IMR-90 (cell line): Measurements from ENCODE around the gene FFAR1. TPM values are rescaled to one million over a fixed set of nuclear protein-coding genes. Genes with fewer than 3 reads are reported as not detected.

Experiments used
- ATAC-seq: fragments of 200-7000 bp; cut with Tn5 transposase; 2 replicates; pipeline ENCODE4 v1.9.1; 2020; ENCODE audit warnings: low read depth, mild to moderate bottlenecking, moderate library complexity
- BruUV-seq: library from RNA; stranded (reverse); fragments of 400-500 nt; replicated peaks from 2 replicates; lab custom pipeline; 2021; lab: Mats Ljungman, UMichigan
- CTCF ChIA-PET: fragments of 300-600 bp; formaldehyde crosslinking; extraction: SDS; loops from one replicate; lab custom pipeline; 2021; ENCODE audit warnings: antibody characterized with exemption; lab: Yijun Ruan, JAX
- POLR2A ChIA-PET: fragments of 300-600 bp; sonication (Branson Sonifier 250); formaldehyde crosslinking; loops from one replicate; lab custom pipeline; 2022; ENCODE audit warnings: antibody characterized with exemption; ENCODE audit not compliant: unreplicated experiment; lab: Charles Lee
- DNase-seq: peaks from one replicate; pipeline ENCODE4 v3.0.0; 2013
- H2AFZ ChIP-seq: replicated peaks from 2 replicates; pipeline ENCODE3; 2013; ENCODE audit warnings: low read length, mild to moderate bottlenecking; ENCODE audit not compliant: poor library complexity
- H2AK5ac ChIP-seq: 2 replicates; pipeline ENCODE4 v1.6.1; 2013; ENCODE audit warnings: low read depth, low read length, inconsistent platforms
- H2AK9ac ChIP-seq: replicated peaks from 2 replicates; pipeline ENCODE3; 2013; ENCODE audit warnings: mild to moderate bottlenecking, low read depth, low read length, moderate library complexity; ENCODE audit not compliant: poor library complexity
- H2BK120ac ChIP-seq: 2 replicates; pipeline ENCODE4 v1.6.1; 2013; ENCODE audit warnings: low read depth, low read length, inconsistent platforms
- H2BK15ac ChIP-seq: 3 replicates; pipeline ENCODE4 v1.6.1; 2013; ENCODE audit warnings: low read depth, low read length, inconsistent platforms
- H2BK20ac ChIP-seq: 2 replicates; pipeline ENCODE4 v1.6.1; 2013; ENCODE audit warnings: low read depth, mild to moderate bottlenecking, inconsistent platforms, low read length, moderate library complexity
- H2BK5ac ChIP-seq: 2 replicates; pipeline ENCODE4 v1.6.1; 2013; ENCODE audit warnings: mild to moderate bottlenecking, low read depth, low read length, inconsistent platforms; ENCODE audit not compliant: poor library complexity, severe bottlenecking
- H3K14ac ChIP-seq: replicated peaks from 2 replicates; pipeline ENCODE4 v1.6.1; 2013; ENCODE audit warnings: low read depth, low read length, inconsistent platforms
- H3K18ac ChIP-seq: 2 replicates; pipeline ENCODE4 v1.6.1; 2013; ENCODE audit warnings: low read depth, low read length, control low read depth
- H3K23ac ChIP-seq: 2 replicates; pipeline ENCODE4 v1.6.1; 2013; ENCODE audit warnings: low read depth, low read length, inconsistent platforms
- H3K27ac ChIP-seq: 2 replicates; pipeline ENCODE4 v1.5.1; 2013; ENCODE audit warnings: mild to moderate bottlenecking, control low read depth, low read length; ENCODE audit not compliant: insufficient read depth
- H3K27me3 ChIP-seq: 2 replicates; pipeline ENCODE4 v1.6.1; 2013; ENCODE audit warnings: low read length; ENCODE audit not compliant: control insufficient read depth, insufficient read depth
- H3K36me3 ChIP-seq: 2 replicates; pipeline ENCODE4 v1.6.1; 2013; ENCODE audit warnings: low read length, mixed read lengths; ENCODE audit not compliant: control insufficient read depth, insufficient read depth
- H3K4ac ChIP-seq: 2 replicates; pipeline ENCODE4 v1.6.1; 2013; ENCODE audit warnings: low read depth, low read length, inconsistent platforms
- H3K4me1 ChIP-seq: 2 replicates; pipeline ENCODE4 v1.6.1; 2013; ENCODE audit warnings: low read length, mixed read lengths; ENCODE audit not compliant: control insufficient read depth, insufficient read depth
- H3K4me2 ChIP-seq: 2 replicates; pipeline ENCODE4 v1.6.1; 2013; ENCODE audit warnings: low read depth, mild to moderate bottlenecking, control low read depth, low read length, moderate library complexity
- H3K4me3 ChIP-seq: 2 replicates; pipeline ENCODE4 v1.5.1; 2013; ENCODE audit warnings: low read depth, mild to moderate bottlenecking, control low read depth, low read length, moderate library complexity; ENCODE audit not compliant: insufficient read depth
- H3K56ac ChIP-seq: 2 replicates; pipeline ENCODE4 v1.6.1; 2013; ENCODE audit warnings: low read length, inconsistent platforms; ENCODE audit not compliant: insufficient read depth; ENCODE audit errors: extremely low read depth
- H3K79me1 ChIP-seq, 2 experiments: 2 replicates each; pipeline ENCODE4 v1.6.1; 2013; ENCODE audit warnings: low read length in 2 of 2, inconsistent platforms in 1 of 2, low read depth in 1 of 2
- H3K9ac ChIP-seq: 2 replicates; pipeline ENCODE4 v1.6.1; 2013; ENCODE audit warnings: low read depth, low read length, control low read depth
- H3K9me1 ChIP-seq: 2 replicates; pipeline ENCODE4 v1.6.1; 2013; ENCODE audit warnings: low read length, inconsistent platforms; ENCODE audit not compliant: insufficient read depth
- H3K9me3 ChIP-seq: 2 replicates; pipeline ENCODE4 v1.6.1; 2013; ENCODE audit warnings: low read length; ENCODE audit not compliant: control insufficient read depth, insufficient read depth
- H4K20me1 ChIP-seq: 2 replicates; pipeline ENCODE4 v1.6.1; 2013; ENCODE audit warnings: low read length, inconsistent platforms; ENCODE audit not compliant: insufficient read depth
- H4K5ac ChIP-seq: 2 replicates; pipeline ENCODE4 v1.6.1; 2013; ENCODE audit warnings: mild to moderate bottlenecking, low read depth, low read length, control low read depth
- H4K8ac ChIP-seq, 2 experiments: 2 replicates each; pipeline ENCODE4 v1.6.1; 2013; ENCODE audit warnings: low read depth in 2 of 2, low read length in 2 of 2, control low read depth in 1 of 2, inconsistent platforms in 1 of 2
- H4K91ac ChIP-seq: 2 replicates; pipeline ENCODE4 v1.6.1; 2013; ENCODE audit warnings: low read depth, low read length, inconsistent platforms; ENCODE audit not compliant: insufficient read depth
- BHLHE40 ChIP-seq: fragments of 150-350 bp; IDR thresholded peaks from 2 replicates; pipeline ENCODE4 v1.6.1; 2016; ENCODE audit warnings: mild to moderate bottlenecking, low read depth, low read length
- CEBPB ChIP-seq: IDR thresholded peaks from 2 replicates; pipeline ENCODE4 v1.6.1; 2012; ENCODE audit warnings: low read depth, low read length, improper control_type of control experiment
- CHD1 ChIP-seq: IDR thresholded peaks from 2 replicates; pipeline ENCODE4 v1.6.1; 2012; ENCODE audit warnings: low read depth, low read length, improper control_type of control experiment
- FOS ChIP-seq: fragments of 150-350 bp; IDR thresholded peaks from 2 replicates; pipeline ENCODE4 v1.6.1; 2016; ENCODE audit warnings: low read depth, low read length
- MAFK ChIP-seq: IDR thresholded peaks from 2 replicates; pipeline ENCODE4 v1.6.1; 2012; ENCODE audit warnings: low read depth, low read length, improper control_type of control experiment
- MAZ ChIP-seq: IDR thresholded peaks from 2 replicates; pipeline ENCODE4 v1.6.1; 2012; ENCODE audit warnings: low read depth, mild to moderate bottlenecking, low read length, improper control_type of control experiment, moderate library complexity, borderline replicate concordance
- MXI1 ChIP-seq: IDR thresholded peaks from 2 replicates; pipeline ENCODE4 v1.6.1; 2012; ENCODE audit warnings: low read depth, mild to moderate bottlenecking, low read length, moderate library complexity, borderline replicate concordance
- NFE2L2 ChIP-seq: fragments of 150-350 bp; IDR thresholded peaks from 2 replicates; pipeline ENCODE4 v1.6.1; 2016; ENCODE audit warnings: low read depth, mild to moderate bottlenecking, low read length
- POLR2A ChIP-seq: IDR thresholded peaks from 2 replicates; pipeline ENCODE4 v1.6.1; 2012; ENCODE audit warnings: mild to moderate bottlenecking, low read depth, low read length
- RAD21 ChIP-seq: IDR thresholded peaks from 2 replicates; pipeline ENCODE4 v1.6.1; 2012; ENCODE audit warnings: low read length, improper control_type of control experiment
- RCOR1 ChIP-seq: IDR thresholded peaks from 2 replicates; pipeline ENCODE4 v1.6.1; 2012; ENCODE audit warnings: mild to moderate bottlenecking, low read length, improper control_type of control experiment; ENCODE audit not compliant: insufficient replicate concordance
- RFX5 ChIP-seq: IDR thresholded peaks from 2 replicates; pipeline ENCODE4 v1.8.0; 2012; ENCODE audit warnings: low read depth, mild to moderate bottlenecking, low read length, moderate library complexity
- SMC3 ChIP-seq: fragments of 150-350 bp; IDR thresholded peaks from 2 replicates; pipeline ENCODE4 v1.6.1; 2016; ENCODE audit warnings: low read depth, mild to moderate bottlenecking, antibody characterized with exemption, low read length, moderate library complexity
- USF2 ChIP-seq: fragments of 150-350 bp; IDR thresholded peaks from 2 replicates; pipeline ENCODE4 v1.6.1; 2017; ENCODE audit warnings: mild to moderate bottlenecking, antibody characterized with exemption, low read length, low read depth
- WGBS, 2 experiments: methylation state at CpG; one replicate each; pipeline versions ENCODE4 v1.1.5 to v1.1.7; 2013; ENCODE audit warnings: missing lambda C conversion rate in 2 of 2; ENCODE audit not compliant: insufficient read length in 1 of 2; ENCODE audit errors: extremely low coverage in 2 of 2; 5-methylcytosine and 5-hydroxymethylcytosine counted together
- dilution Hi-C: fragments of 300-500 bp; cut with HindIII; formaldehyde crosslinking; loops from one replicate; pipeline ENCODE4 v1.14.3; 2018; ENCODE audit warnings: low sequenced_read_pairs; ENCODE audit not compliant: unreplicated experiment
- in situ Hi-C: fragments of 300-500 bp; cut with MboI; formaldehyde crosslinking; loops from 3 replicates; pipeline ENCODE4 v1.14.3; 2019; ENCODE audit warnings: low sequenced_read_pairs, inconsistent platforms, mixed read lengths
- intact Hi-C: fragments of 100-400 bp; cut with micrococcal nuclease; formaldehyde crosslinking; loops from 2 replicates; pipeline ENCODE4 v1.10.0; 2022
- polyA plus RNA-seq, 3 experiments: library from polyadenylated mRNA; depleted of rRNA; stranded (reverse); fragments of >200 nt; gene quantifications; 2 replicates each; pipeline ENCODE4 v1.2.3, GENCODE V29; 2012; ENCODE audit warnings: low replicate concordance in 1 of 3
- total RNA-seq: library from RNA; depleted of rRNA; stranded (reverse); fragments of >200 nt; gene quantifications from 2 replicates; pipeline ENCODE4 v1.2.3, GENCODE V29; 2012
- TF ChIP-seq, protein P1 (sequence below): conservative IDR thresholded peaks from 2 replicates; pipeline ENCODE4 v1.5.1; 2012; ENCODE audit warnings: mild to moderate bottlenecking, low read depth, low read length, improper control_type of control experiment
- TF ChIP-seq, protein P2 (sequence below): fragments of 150-350 bp; IDR thresholded peaks from 2 replicates; pipeline ENCODE4 v1.6.1; 2016; ENCODE audit warnings: low read depth, mild to moderate bottlenecking, low read length, moderate library complexity, borderline replicate concordance

FFAR1 gene
- total and polyA plus RNA-seq, 2 of the 4 experiments (the other 2 are of a cell fraction): not detected

GRCh38 chr19:35310811-35311465 is 36.8 kb upstream of the FFAR1 start:
- no peak overlapping the region for H4K5ac ChIP-seq
- no peak for ATAC-seq
- H4K91ac ChIP-seq: no peak overlapping the region
- H3K79me1 ChIP-seq: no peaks in the 10 kb centered on the region
- no peak overlapping the region for H2BK15ac ChIP-seq
- no peaks in the 10 kb centered on the region for H4K20me1 ChIP-seq
- H3K4me1 ChIP-seq: no peaks in the 10 kb centered on the region
- no peak overlapping the region for H3K4me2 ChIP-seq
- no peaks in the 10 kb centered on the region for H3K36me3 ChIP-seq
- POLR2A ChIA-PET: no interaction called here
- H3K23ac ChIP-seq: no peak overlapping the region
- H2BK20ac ChIP-seq: no peak overlapping the region
- no peak overlapping the region for H3K9ac ChIP-seq
- H2BK120ac ChIP-seq: no peak overlapping the region
- no peak overlapping the region for H3K27ac ChIP-seq
- no peak overlapping the region for H3K56ac ChIP-seq
- TF ChIP-seq, protein P1, sequence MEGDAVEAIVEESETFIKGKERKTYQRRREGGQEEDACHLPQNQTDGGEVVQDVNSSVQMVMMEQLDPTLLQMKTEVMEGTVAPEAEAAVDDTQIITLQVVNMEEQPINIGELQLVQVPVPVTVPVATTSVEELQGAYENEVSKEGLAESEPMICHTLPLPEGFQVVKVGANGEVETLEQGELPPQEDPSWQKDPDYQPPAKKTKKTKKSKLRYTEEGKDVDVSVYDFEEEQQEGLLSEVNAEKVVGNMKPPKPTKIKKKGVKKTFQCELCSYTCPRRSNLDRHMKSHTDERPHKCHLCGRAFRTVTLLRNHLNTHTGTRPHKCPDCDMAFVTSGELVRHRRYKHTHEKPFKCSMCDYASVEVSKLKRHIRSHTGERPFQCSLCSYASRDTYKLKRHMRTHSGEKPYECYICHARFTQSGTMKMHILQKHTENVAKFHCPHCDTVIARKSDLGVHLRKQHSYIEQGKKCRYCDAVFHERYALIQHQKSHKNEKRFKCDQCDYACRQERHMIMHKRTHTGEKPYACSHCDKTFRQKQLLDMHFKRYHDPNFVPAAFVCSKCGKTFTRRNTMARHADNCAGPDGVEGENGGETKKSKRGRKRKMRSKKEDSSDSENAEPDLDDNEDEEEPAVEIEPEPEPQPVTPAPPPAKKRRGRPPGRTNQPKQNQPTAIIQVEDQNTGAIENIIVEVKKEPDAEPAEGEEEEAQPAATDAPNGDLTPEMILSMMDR: no peak
- TF ChIP-seq RCOR1 (no peak), POLR2A (no peak), USF2 (no peak), SMC3 (no peak), NFE2L2 (no peak), MAZ (no peak), CEBPB (no peak), MXI1 (no peak), FOS (no peak), BHLHE40 (no peak), RAD21 (no peak), MAFK (no peak), CHD1 (no peak), RFX5 (no peak)
- TF ChIP-seq, protein P2, sequence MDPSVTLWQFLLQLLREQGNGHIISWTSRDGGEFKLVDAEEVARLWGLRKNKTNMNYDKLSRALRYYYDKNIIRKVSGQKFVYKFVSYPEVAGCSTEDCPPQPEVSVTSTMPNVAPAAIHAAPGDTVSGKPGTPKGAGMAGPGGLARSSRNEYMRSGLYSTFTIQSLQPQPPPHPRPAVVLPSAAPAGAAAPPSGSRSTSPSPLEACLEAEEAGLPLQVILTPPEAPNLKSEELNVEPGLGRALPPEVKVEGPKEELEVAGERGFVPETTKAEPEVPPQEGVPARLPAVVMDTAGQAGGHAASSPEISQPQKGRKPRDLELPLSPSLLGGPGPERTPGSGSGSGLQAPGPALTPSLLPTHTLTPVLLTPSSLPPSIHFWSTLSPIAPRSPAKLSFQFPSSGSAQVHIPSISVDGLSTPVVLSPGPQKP: no peak
- H2AK5ac ChIP-seq: no peak overlapping the region
- BruUV-seq: no TSS peak
- CTCF ChIA-PET: no interaction called here
- H3K4ac ChIP-seq: no peak overlapping the region
- H3K14ac ChIP-seq: no peak overlapping the region
- H3K4me3 ChIP-seq: no peak overlapping the region
- H3K9me1 ChIP-seq: no peaks in the 10 kb centered on the region
- DNase-seq: no peak
- H2AFZ ChIP-seq: no peak overlapping the region
- dilution Hi-C loops (no loop called here), intact Hi-C loops (no loop called here), in situ Hi-C loops (no loop called here)
- no peak overlapping the region for H3K18ac ChIP-seq
- no peak overlapping the region for H4K8ac ChIP-seq
- no peak overlapping the region for H2AK9ac ChIP-seq
- H2BK5ac ChIP-seq: no peak overlapping the region
- no peaks in the 10 kb centered on the region for H3K9me3 ChIP-seq
- 20% methylated on average over 1 of the region's 10 CpGs; no CpG with 5 or more reads in 1 of the 2 experiments for WGBS, 2 experiments
- H3K27me3 ChIP-seq: no peaks in the 10 kb centered on the region; the same call in 1 of the 2 replicates
